K562 (cell line): ENCODE results near the gene CHD2. TPM values are rescaled to one million over a fixed set of nuclear protein-coding genes. Genes with fewer than 3 reads are reported as not detected.

Experiments used
- BCLAF1 ChIP-seq, 2 experiments: fragments of 450-650 bp in 1 of 2; IDR thresholded peaks; 2 replicates each; pipeline ENCODE4 v1.6.1; 2011 to 2017; ENCODE audit warnings: low read depth in 2 of 2, antibody characterized with exemption in 1 of 2, borderline replicate concordance in 1 of 2, low read length in 1 of 2, mild to moderate bottlenecking in 1 of 2, mixed read lengths in 1 of 2; ENCODE audit not compliant: control insufficient read depth in 1 of 2
- GTF2B ChIP-seq: IDR thresholded peaks from 2 replicates; pipeline ENCODE4 v1.6.1; 2011; ENCODE audit not compliant: insufficient read length; ENCODE audit errors: extremely low read depth
- KHSRP ChIP-seq: fragments of 450-650 bp; IDR thresholded peaks from 2 replicates; pipeline ENCODE4 v1.6.1; 2017
- KLF10 ChIP-seq: fragments of 250-450 bp; sonication (Bioruptor Pico); IDR thresholded peaks from 2 replicates; pipeline ENCODE4 v1.6.1; 2021; ENCODE audit warnings: matching md5 sums
- SREBF2 ChIP-seq: sonication (generic); formaldehyde crosslinking; IDR thresholded peaks from 2 replicates; pipeline ENCODE4 v1.4.0; 2020; ENCODE audit warnings: mild to moderate bottlenecking, missing genetic modification reagents
- TGIF2 ChIP-seq: sonication (generic); formaldehyde crosslinking; IDR thresholded peaks from 2 replicates; pipeline ENCODE4 v1.8.1; 2022; ENCODE audit warnings: mild to moderate bottlenecking, missing genetic modification reagents, moderate library complexity
- THRAP3 ChIP-seq: fragments of 450-650 bp; IDR thresholded peaks from 2 replicates; pipeline ENCODE4 v1.6.1; 2016; ENCODE audit warnings: mild to moderate bottlenecking, inconsistent platforms, borderline replicate concordance
- U2AF1 ChIP-seq: fragments of 200-400 bp; formaldehyde crosslinking; optimal IDR thresholded peaks from 2 replicates; pipeline ENCODE3; 2017; ENCODE audit warnings: mild to moderate bottlenecking, low read depth, low read length, moderate library complexity
- ZNF23 ChIP-seq: fragments of 250-450 bp; sonication (Bioruptor Pico); IDR thresholded peaks from 2 replicates; pipeline ENCODE4 v1.4.0; 2020; ENCODE audit warnings: mild to moderate bottlenecking
- ZNF324 ChIP-seq: fragments of 250-450 bp; sonication (Bioruptor Pico); IDR thresholded peaks from 2 replicates; pipeline ENCODE4 v1.4.0; 2020; ENCODE audit warnings: mild to moderate bottlenecking
- polyA plus RNA-seq, 8 experiments: library from polyadenylated mRNA; depleted of rRNA in 4 of 8; stranded (reverse) in 5 of 8; unstranded in 3 of 8; fragments of >200 nt; fragmentation: Nextera tagmentation in 2 of 8; fragmentation: Illumina TruSeq in 1 of 8; extraction: Ambion mirVana in 2 of 8; extraction: Trizol in 1 of 8; gene quantifications; 2 replicates each; pipeline versions ENCODE4 v1.2.1 to v1.2.3, GENCODE V29; 2011 to 2014; ENCODE audit warnings: inconsistent platforms in 1 of 8, missing spikeins in 1 of 8
- total RNA-seq, 7 experiments: library from RNA; depleted of rRNA in 6 of 7; stranded (reverse); fragments of >200 nt in 6 of 7; fragmentation: Illumina TruSeq in 2 of 7; extraction: Trizol in 2 of 7; gene quantifications; 2 replicates each; pipeline versions ENCODE4 v1.2.1 to v1.2.3, GENCODE V29; 2011 to 2021; ENCODE audit warnings: low replicate concordance in 1 of 7
- TF ChIP-seq, protein P1 (sequence below): fragments of 250-450 bp; sonication (Bioruptor Pico); IDR thresholded peaks from 2 replicates; pipeline ENCODE4 v1.4.0; 2020; ENCODE audit warnings: mild to moderate bottlenecking
- TF ChIP-seq, protein P2 (sequence below), 2 experiments: IDR thresholded peaks in 1 of 2; conservative IDR thresholded peaks in 1 of 2; 2 replicates each; pipeline ENCODE4 v1.6.1; 2016; ENCODE audit warnings: low read depth in 2 of 2, mild to moderate bottlenecking in 1 of 2, missing compliant biosample characterization in 1 of 2, missing genetic modification characterization in 1 of 2, moderate library complexity in 1 of 2
- TF ChIP-seq, protein P3 (sequence below): fragments of 250-450 bp; sonication (Bioruptor Pico); IDR thresholded peaks from 2 replicates; pipeline ENCODE4 v1.9.0; 2021; ENCODE audit warnings: mild to moderate bottlenecking, inconsistent platforms

CHD2 gene
- total and polyA plus RNA-seq, 9 of the 15 experiments (the other 6 are each of a cell fraction or from before 2014, with no cell fraction given): 38.9 to 70.8 (median 56.2) TPM

DNA sequence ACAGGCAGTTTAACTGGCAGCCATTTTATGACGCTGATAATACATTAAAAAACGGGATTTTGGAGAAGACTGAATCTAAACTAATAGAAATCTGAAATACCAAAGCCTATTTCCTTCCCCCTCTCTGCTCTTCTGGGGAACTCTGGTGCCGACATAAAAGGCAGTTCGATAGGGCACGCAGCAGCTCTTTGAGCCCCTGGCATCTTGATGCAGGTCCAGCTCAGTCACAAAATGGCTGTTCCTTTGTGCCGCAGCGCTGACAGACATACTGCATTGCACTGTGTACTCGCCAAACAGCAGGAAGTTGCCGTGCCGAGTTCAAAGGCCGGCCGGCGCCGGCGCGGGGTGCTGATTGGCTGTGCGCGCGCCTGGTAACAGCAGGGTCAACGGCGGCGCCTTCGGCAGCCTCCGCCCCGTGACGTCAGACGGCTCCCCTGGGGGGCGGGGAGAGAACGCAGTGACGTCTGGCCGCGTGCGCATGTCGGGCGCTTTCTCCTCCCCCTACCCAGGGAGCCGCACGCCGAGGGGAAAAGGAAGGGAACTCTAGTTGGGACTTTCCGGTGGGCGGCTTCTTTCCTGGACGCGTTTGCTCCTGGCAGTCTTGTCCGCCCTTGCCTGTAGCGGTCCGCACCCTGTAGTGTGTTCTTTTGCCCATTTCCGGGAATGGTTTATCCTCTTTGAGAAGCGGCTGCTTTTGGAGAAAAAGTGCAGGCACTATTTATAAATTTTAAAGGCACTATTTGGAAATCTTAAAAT, 4.0 kb downstream of the CHD2 start (continued):
- TF ChIP-seq BCLAF1 (IDR thresholded peaks at IDR 0.05; ENCODE audit: borderline replicate concordance in 1 of 2, control insufficient read depth in 1 of 2, low read depth in 2 of 2, low read length in 1 of 2): peak in 1 of 2 experiments; percentile 89; a peak in 1 of 4 replicates
- no peak for TF ChIP-seq GTF2B
- TF ChIP-seq SREBF2 (CRISPR knock-in tag): no peak
- TF ChIP-seq U2AF1: no peak
- TF ChIP-seq ZNF23: peak; percentile 61; the same call in 1 of the 2 replicates
- TF ChIP-seq, protein P1, sequence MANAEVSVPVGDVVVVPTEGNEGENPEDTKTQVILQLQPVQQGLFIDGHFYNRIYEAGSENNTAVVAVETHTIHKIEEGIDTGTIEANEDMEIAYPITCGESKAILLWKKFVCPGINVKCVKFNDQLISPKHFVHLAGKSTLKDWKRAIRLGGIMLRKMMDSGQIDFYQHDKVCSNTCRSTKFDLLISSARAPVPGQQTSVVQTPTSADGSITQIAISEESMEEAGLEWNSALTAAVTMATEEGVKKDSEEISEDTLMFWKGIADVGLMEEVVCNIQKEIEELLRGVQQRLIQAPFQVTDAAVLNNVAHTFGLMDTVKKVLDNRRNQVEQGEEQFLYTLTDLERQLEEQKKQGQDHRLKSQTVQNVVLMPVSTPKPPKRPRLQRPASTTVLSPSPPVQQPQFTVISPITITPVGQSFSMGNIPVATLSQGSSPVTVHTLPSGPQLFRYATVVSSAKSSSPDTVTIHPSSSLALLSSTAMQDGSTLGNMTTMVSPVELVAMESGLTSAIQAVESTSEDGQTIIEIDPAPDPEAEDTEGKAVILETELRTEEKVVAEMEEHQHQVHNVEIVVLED (CRISPR knock-in tag): peak; percentile 96
- TF ChIP-seq, protein P2, sequence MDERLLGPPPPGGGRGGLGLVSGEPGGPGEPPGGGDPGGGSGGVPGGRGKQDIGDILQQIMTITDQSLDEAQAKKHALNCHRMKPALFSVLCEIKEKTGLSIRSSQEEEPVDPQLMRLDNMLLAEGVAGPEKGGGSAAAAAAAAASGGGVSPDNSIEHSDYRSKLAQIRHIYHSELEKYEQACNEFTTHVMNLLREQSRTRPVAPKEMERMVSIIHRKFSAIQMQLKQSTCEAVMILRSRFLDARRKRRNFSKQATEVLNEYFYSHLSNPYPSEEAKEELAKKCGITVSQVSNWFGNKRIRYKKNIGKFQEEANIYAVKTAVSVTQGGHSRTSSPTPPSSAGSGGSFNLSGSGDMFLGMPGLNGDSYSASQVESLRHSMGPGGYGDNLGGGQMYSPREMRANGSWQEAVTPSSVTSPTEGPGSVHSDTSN (CRISPR knock-in tag; IDR thresholded peaks at IDR 0.05; ENCODE audit: low read depth): no peak
- TF ChIP-seq, protein P2 (tag; conservative IDR thresholded peaks at IDR 0.05; ENCODE audit: low read depth): peak; percentile 88
- no peak for TF ChIP-seq THRAP3
- TF ChIP-seq KLF10: no peak
- peak; percentile 86 for TF ChIP-seq KHSRP
- TF ChIP-seq, protein P3, sequence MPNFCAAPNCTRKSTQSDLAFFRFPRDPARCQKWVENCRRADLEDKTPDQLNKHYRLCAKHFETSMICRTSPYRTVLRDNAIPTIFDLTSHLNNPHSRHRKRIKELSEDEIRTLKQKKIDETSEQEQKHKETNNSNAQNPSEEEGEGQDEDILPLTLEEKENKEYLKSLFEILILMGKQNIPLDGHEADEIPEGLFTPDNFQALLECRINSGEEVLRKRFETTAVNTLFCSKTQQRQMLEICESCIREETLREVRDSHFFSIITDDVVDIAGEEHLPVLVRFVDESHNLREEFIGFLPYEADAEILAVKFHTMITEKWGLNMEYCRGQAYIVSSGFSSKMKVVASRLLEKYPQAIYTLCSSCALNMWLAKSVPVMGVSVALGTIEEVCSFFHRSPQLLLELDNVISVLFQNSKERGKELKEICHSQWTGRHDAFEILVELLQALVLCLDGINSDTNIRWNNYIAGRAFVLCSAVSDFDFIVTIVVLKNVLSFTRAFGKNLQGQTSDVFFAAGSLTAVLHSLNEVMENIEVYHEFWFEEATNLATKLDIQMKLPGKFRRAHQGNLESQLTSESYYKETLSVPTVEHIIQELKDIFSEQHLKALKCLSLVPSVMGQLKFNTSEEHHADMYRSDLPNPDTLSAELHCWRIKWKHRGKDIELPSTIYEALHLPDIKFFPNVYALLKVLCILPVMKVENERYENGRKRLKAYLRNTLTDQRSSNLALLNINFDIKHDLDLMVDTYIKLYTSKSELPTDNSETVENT (CRISPR knock-in tag): peak; percentile 91; the same call in 1 of the 2 replicates
- TF ChIP-seq TGIF2: no peak; the same call in 1 of the 2 replicates
- peak; percentile 41 for TF ChIP-seq ZNF324
